ENCODE data around the gene TMPRSS6. TPM values are rescaled to one million over a fixed set of nuclear protein-coding genes. Genes with fewer than 3 reads are reported as not detected.

Gene TMPRSS6
- total RNA-seq, 4 donors from 2014 or later: not detected

DNA sequence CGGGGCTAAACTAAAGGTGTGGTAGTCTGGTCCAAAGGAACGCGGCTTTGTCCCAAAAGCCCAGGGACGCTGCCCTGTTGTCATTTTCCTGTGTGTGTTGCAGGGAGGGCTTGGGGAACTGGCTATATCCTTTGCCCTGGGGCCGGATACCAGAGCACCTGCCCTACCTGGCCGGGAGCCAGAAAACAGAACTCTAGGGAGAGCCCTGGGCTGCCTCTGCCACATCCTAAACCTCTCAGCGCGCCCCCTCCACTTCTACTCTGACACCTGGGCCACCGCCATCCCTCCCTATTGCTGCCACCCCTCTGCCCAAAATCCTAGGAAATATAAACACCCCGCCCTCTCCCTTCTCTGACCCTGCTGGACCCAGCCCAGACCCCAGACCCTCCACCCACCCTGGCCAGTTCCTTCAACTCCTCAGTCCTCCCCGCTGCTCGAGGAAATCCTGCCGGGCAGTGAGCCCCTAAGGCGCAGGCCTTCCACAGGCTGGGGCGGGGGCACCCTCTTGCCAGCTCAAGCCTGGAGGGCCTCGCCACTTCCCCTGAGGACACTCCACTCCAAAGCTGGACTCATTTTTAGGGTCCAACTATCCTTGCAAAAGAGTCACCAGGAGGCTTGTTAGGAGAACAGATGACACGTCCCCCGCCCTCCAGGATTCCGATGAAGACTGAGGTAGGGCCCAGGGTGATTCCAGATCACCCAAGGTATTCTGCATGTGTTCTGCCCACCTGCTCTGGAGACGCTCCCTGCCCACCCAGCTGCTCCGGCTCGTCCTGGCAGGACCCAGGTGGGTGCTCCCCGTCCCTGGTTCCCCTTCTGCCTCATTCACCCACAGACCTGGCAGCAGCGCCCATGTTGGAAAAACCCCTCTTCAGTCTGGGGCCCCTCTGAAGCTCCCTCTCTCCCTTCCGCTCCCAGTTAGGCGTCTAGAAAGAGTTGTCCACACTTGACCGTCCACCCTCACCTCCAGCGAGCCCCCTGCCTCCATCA lies 45.8 kb downstream of the TMPRSS6 start:
- no peak for TF ChIP-seq CTCF (IDR thresholded peaks at IDR 0.05; ENCODE audit: low read depth)

DNA sequence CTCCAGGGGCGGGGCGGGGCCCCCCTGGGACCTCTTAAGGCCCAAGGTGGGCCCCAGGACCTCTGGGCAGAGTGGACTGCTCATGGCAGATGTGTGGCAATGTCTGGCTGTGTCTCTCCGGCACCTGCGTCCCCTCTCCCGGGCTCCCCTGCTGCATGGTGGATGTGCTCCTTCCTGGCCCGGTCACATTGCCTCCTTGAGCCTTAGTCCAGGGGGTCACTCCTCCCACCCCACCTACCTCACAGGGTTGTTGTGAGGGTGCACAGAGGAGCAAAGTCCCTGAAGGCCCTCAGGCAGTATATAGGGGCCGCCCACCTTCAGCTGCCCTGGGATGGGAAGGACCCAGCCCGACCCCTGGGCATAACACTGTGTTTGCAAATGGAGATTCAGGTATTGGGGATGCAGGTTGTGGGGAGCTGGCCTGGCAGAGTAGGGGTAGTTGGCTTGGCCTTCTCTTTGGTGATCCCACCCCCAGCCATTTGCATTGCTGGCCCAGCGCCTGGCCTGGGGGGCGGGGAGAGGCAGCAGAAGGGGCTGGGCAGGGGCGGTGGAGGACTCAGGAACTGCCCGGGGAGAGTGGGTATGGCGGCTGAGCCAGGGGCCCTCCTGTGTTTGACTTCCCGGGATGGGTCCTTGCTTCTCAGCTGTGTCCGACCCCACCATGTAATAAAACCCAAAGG lies 46.7 kb downstream of the TMPRSS6 start:
- TF ChIP-seq CTCF (IDR thresholded peaks at IDR 0.05; ENCODE audit: low read depth): no peak

GRCh38 chr22:37062376-37062675 lies 47.2 kb downstream of the TMPRSS6 start:
- no peak for TF ChIP-seq CTCF (IDR thresholded peaks at IDR 0.05; ENCODE audit: low read depth)

DNA sequence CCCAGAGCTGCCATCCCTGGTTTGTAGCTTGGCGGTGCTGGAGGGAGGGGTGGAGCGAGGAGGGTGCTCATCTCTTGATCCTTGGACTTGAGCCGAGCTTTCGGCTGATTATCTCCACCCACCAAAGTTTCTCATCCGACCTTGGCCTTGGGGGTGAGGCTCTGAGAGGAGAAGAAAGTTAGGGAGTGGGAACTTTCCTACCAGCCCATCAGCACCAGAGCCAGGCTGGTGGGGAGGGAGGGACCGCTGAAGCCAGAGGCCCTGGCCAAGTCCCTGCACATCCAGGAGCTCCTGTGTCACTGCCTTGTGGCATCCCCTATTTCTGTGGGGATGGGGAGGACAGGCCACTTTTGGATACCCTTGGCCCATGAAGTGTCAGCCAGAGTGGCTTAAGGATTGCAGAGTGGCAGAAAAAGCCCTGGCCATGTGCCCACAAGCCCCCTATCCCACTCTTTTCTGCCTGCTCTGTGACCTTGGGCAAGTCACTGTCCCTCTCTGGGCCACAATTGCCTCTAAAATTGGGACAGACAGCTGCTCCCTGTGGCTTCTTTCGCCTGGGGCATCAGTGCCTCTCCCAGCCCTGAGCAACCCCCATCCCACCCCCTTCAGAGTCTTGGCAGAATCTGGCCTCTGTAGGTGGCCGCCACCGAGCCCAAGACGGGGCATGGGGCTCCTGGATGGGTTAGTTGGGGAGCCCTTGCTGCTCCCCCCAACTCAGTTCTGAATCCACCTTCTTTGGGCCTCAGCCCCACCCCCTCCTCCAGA lies 47.7 kb downstream of the TMPRSS6 start:
- no peak for TF ChIP-seq CTCF (IDR thresholded peaks at IDR 0.05; ENCODE audit: low read depth)

DNA sequence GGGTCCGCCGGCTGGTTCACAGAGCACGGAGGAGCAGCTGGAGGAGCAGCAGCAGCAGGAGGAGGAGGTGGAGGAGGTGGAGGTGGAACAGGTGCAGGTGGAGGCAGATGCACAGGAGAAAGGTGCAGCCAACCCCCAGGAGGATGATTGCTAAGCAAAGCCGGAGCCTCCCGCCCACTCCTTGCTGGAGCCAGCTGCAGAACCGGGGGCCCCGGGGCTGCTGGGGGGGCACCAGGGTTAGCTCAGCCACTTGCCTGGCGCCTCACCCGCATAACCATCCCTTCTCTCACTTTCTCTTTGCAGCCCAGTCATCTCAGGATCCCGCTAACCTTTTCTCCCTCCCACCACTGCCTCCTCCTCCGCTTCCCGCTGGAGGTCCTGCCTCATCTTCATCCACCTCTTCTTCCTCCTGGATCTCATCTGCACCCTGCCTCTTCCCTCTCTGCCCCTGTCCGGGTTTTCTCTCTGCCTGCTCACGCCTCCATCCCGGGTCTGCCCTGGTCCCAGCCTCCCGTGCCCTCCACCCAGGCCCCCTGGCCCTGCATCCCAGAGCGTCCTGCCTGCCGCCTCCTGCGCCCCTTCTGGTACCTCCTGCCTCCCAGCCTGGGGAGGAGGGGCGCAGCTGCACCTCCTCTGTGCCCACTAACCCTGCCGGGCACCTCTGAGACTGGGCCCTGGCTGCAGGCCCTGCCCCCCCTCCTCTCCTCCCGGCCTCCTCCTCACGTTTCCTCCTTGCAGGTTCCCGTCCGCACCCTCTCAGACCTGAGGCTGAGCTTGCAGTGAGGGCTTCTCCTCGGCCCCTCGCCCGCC lies 48.5 kb downstream of the TMPRSS6 start:
- TF ChIP-seq CTCF (IDR thresholded peaks at IDR 0.05; ENCODE audit: low read depth): no peak

GRCh38 chr22:37059876-37060449 lies 49.5 kb downstream of the TMPRSS6 start:
- no peak for TF ChIP-seq CTCF (IDR thresholded peaks at IDR 0.05; ENCODE audit: low read depth)

Measured in subcutaneous adipose tissue (tissue), 4 donors.